H9 (cell line): ENCODE measurements around the gene SLC22A12. TPM values are rescaled to one million over a fixed set of nuclear protein-coding genes. Genes with fewer than 3 reads are reported as not detected.

Source experiments
- DNase-seq: peaks from one replicate; pipeline ENCODE4 v3.0.0-alpha.2; 2017
- H2AFZ ChIP-seq: one replicate; pipeline ENCODE4 v1.6.1; 2013; ENCODE audit warnings: mild to moderate bottlenecking, low read length, control low read depth, moderate library complexity
- H2AK5ac ChIP-seq: 2 replicates; pipeline ENCODE4 v1.6.1; 2013; ENCODE audit warnings: low read length, control low read depth, mixed read lengths; ENCODE audit not compliant: insufficient read length
- H2BK120ac ChIP-seq: one replicate; pipeline ENCODE4 v1.6.1; 2013; ENCODE audit warnings: low read depth, mild to moderate bottlenecking, low read length, control low read depth, inconsistent platforms; ENCODE audit not compliant: poor library complexity, severe bottlenecking
- H2BK12ac ChIP-seq: 2 replicates; pipeline ENCODE4 v1.6.1; 2013; ENCODE audit warnings: low read length, control low read depth, mixed read lengths, low read depth; ENCODE audit not compliant: insufficient read length
- H2BK15ac ChIP-seq: 2 replicates; pipeline ENCODE4 v1.6.1; 2013; ENCODE audit warnings: low read depth, low read length, control low read depth
- H2BK20ac ChIP-seq: one replicate; pipeline ENCODE4 v1.6.1; 2013; ENCODE audit warnings: low read depth, mild to moderate bottlenecking, low read length, control low read depth, inconsistent platforms; ENCODE audit not compliant: poor library complexity, severe bottlenecking
- H2BK5ac ChIP-seq: 2 replicates; pipeline ENCODE4 v1.6.1; 2013; ENCODE audit warnings: low read length, control low read depth, mixed read lengths; ENCODE audit not compliant: insufficient read length
- H3K14ac ChIP-seq: 2 replicates; pipeline ENCODE4 v1.6.1; 2013; ENCODE audit warnings: low read length, control low read depth; ENCODE audit not compliant: insufficient read depth
- H3K18ac ChIP-seq: 2 replicates; pipeline ENCODE4 v1.6.1; 2013; ENCODE audit warnings: low read depth, mild to moderate bottlenecking, mixed read lengths, low read length, control low read depth; ENCODE audit not compliant: insufficient read length
- H3K23ac ChIP-seq: 2 replicates; pipeline ENCODE4 v1.6.1; 2013; ENCODE audit warnings: low read length, control low read depth, mixed read lengths, low read depth; ENCODE audit not compliant: insufficient read length
- H3K23me2 ChIP-seq: 2 replicates; pipeline ENCODE4 v1.6.1; 2013; ENCODE audit warnings: low read depth, mild to moderate bottlenecking, mixed read lengths, low read length, control low read depth; ENCODE audit not compliant: insufficient read length, poor library complexity, severe bottlenecking
- H3K27ac ChIP-seq: 2 replicates; pipeline ENCODE4 v1.5.1; 2013; ENCODE audit warnings: low read length, control low read depth, mixed read lengths, low read depth; ENCODE audit not compliant: insufficient read length
- H3K27me3 ChIP-seq: 2 replicates; pipeline ENCODE4 v1.6.1; 2013; ENCODE audit warnings: low read length, control low read depth, inconsistent platforms; ENCODE audit not compliant: insufficient read depth
- H3K4ac ChIP-seq: 2 replicates; pipeline ENCODE4 v1.6.1; 2013; ENCODE audit warnings: low read depth, mild to moderate bottlenecking, control low read depth, inconsistent platforms, low read length, moderate library complexity
- H3K4me1 ChIP-seq: 2 replicates; pipeline ENCODE4 v1.6.1; 2013; ENCODE audit warnings: low read length, control low read depth, inconsistent platforms; ENCODE audit not compliant: insufficient read depth
- H3K4me2 ChIP-seq: 2 replicates; pipeline ENCODE4 v1.6.1; 2013; ENCODE audit warnings: low read length, control low read depth, mixed read lengths; ENCODE audit not compliant: insufficient read length, insufficient read depth
- H3K56ac ChIP-seq: 2 replicates; pipeline ENCODE4 v1.6.1; 2013; ENCODE audit warnings: low read depth, mild to moderate bottlenecking, mixed read lengths, low read length, control low read depth; ENCODE audit not compliant: insufficient read length
- H3K79me1 ChIP-seq: 2 replicates; pipeline ENCODE4 v1.6.1; 2013; ENCODE audit warnings: low read depth, mild to moderate bottlenecking, moderate library complexity, low read length, control low read depth, inconsistent platforms; ENCODE audit not compliant: insufficient read depth, poor library complexity, severe bottlenecking
- H3K79me2 ChIP-seq: 2 replicates; pipeline ENCODE4 v1.6.1; 2013; ENCODE audit warnings: low read length, control low read depth, inconsistent platforms; ENCODE audit not compliant: insufficient read depth
- H3K9ac ChIP-seq: 2 replicates; pipeline ENCODE4 v1.6.1; 2013; ENCODE audit warnings: low read length, control low read depth, mixed read lengths; ENCODE audit not compliant: insufficient read length; ENCODE audit errors: extremely low read depth
- H3K9me3 ChIP-seq: one replicate; pipeline ENCODE4 v1.6.1; 2013; ENCODE audit warnings: low read depth, low read length, inconsistent platforms; ENCODE audit not compliant: control insufficient read depth
- H3T11ph ChIP-seq: one replicate; pipeline ENCODE4 v1.6.1; 2013; ENCODE audit warnings: mild to moderate bottlenecking, low read length, control low read depth, inconsistent platforms
- H4K20me1 ChIP-seq: one replicate; pipeline ENCODE4 v1.6.1; 2013; ENCODE audit not compliant: control insufficient read depth, insufficient read length, insufficient read depth
- H4K5ac ChIP-seq: 2 replicates; pipeline ENCODE4 v1.6.1; 2013; ENCODE audit warnings: low read depth, mild to moderate bottlenecking, mixed read lengths, low read length, control low read depth; ENCODE audit not compliant: insufficient read length
- H4K8ac ChIP-seq: replicated peaks from 2 replicates; pipeline ENCODE4 v1.6.1; 2013; ENCODE audit warnings: low read length, control low read depth, mixed read lengths, low read depth; ENCODE audit not compliant: insufficient read length
- H4K91ac ChIP-seq: 2 replicates; pipeline ENCODE4 v1.6.1; 2013; ENCODE audit warnings: low read depth, mild to moderate bottlenecking, moderate library complexity, mixed read lengths, low read length, control low read depth; ENCODE audit not compliant: insufficient read length
- H3K27ac Mint-ChIP-seq, 3 experiments: 2 replicates in 2 of 3; 3 replicates in 1 of 3; pipeline ENCODE4 v1.8.0; 2020 to 2021; ENCODE audit warnings: mixed read lengths in 3 of 3, mild to moderate bottlenecking in 1 of 3, moderate library complexity in 1 of 3
- H3K27me3 Mint-ChIP-seq: 2 replicates; pipeline ENCODE4 v1.8.0; 2021; ENCODE audit warnings: low read depth, mild to moderate bottlenecking, moderate library complexity, mixed read lengths
- H3K36me3 Mint-ChIP-seq, 3 experiments: 2 replicates in 2 of 3; 3 replicates in 1 of 3; pipeline ENCODE4 v1.8.0; 2020 to 2021; ENCODE audit warnings: low read depth in 3 of 3, mixed read lengths in 3 of 3; ENCODE audit not compliant: insufficient read depth in 1 of 3
- H3K4me1 Mint-ChIP-seq, 2 experiments: 2 replicates each; pipeline ENCODE4 v1.8.0; 2020; ENCODE audit warnings: mixed read lengths in 2 of 2
- H3K4me3 Mint-ChIP-seq, 2 experiments: 2 replicates in 1 of 2; 3 replicates in 1 of 2; pipeline ENCODE4 v1.8.0; 2020 to 2021; ENCODE audit warnings: mild to moderate bottlenecking in 2 of 2, mixed read lengths in 2 of 2, moderate library complexity in 1 of 2
- H3K9me3 Mint-ChIP-seq, 2 experiments: 2 replicates in 1 of 2; 3 replicates in 1 of 2; pipeline ENCODE4 v1.8.0; 2020; ENCODE audit warnings: mild to moderate bottlenecking in 2 of 2, mixed read lengths in 2 of 2, moderate library complexity in 1 of 2
- CTCF ChIP-seq: fragments of 200-600 bp; sonication (generic); conservative IDR thresholded peaks from 3 replicates; pipeline ENCODE4 v1.8.0; 2021; ENCODE audit warnings: antibody characterized with exemption, mild to moderate bottlenecking
- whole genome bisulfite sequencing: extraction: QIAGEN DNeasy Blood & Tissue Kit; methylation state at CpG from one replicate; pipeline ENCODE4 v1.1.7; 2013; ENCODE audit warnings: missing lambda C conversion rate, low lambda C conversion rate, mixed read lengths; ENCODE audit not compliant: insufficient read length; ENCODE audit errors: extremely low coverage; 5-methylcytosine and 5-hydroxymethylcytosine counted together
- total RNA-seq: library from RNA; stranded (reverse); gene quantifications from 2 replicates; pipeline ENCODE4 v1.2.1, GENCODE V29; 2021

The SLC22A12 gene
- total RNA-seq, 1 experiment from 2014 or later: not detected

GRCh38 chr11:64571410-64572091 is 19.5 kb upstream of the SLC22A12 start:
- Histone ChIP-seq H3K4me1 (no peaks in the 10 kb centered on the region), H2BK5ac (no peak overlapping the region), H4K91ac (no peak overlapping the region), H3K4me2 (no peak overlapping the region), H2BK15ac (no peak overlapping the region), H3T11ph (no peak overlapping the region), H2BK20ac (no peak overlapping the region), H3K14ac (no peak overlapping the region), H3K79me2 (no peaks in the 10 kb centered on the region), H3K18ac (no peak overlapping the region), H3K9ac (no peak overlapping the region), H3K56ac (no peak overlapping the region), H2AK5ac (no peak overlapping the region), H3K23me2 (peaks cover 4% of the 10 kb centered on the region), H3K9me3 (no peaks in the 10 kb centered on the region), H2BK12ac (no peak overlapping the region), H2BK120ac (no peak overlapping the region), H3K79me1 (no peaks in the 10 kb centered on the region), H3K4ac (no peak overlapping the region), H4K20me1 (no peaks in the 10 kb centered on the region), H4K8ac (no peak overlapping the region), H3K27me3 (no peaks in the 10 kb centered on the region), H3K23ac (no peak overlapping the region), H3K27ac (no peak overlapping the region), H2AFZ (no peak overlapping the region), H4K5ac (no peak overlapping the region)
- no peak overlapping the region for H3K4me3 Mint-ChIP-seq
- no peak for TF ChIP-seq CTCF
- peaks cover 14 to 24% of the 10 kb centered on the region in 2 experiments for H3K4me1 Mint-ChIP-seq
- no peaks in the 10 kb centered on the region for H3K36me3 Mint-ChIP-seq
- peak; percentile 18 for DNase-seq
- no peaks in the 10 kb centered on the region for H3K9me3 Mint-ChIP-seq
- H3K27ac Mint-ChIP-seq: peak overlapping the region; percentile 18 to 59 (median 39); a peak in 3 of 7 replicates
- WGBS: no CpG with 5 or more reads among the region's 22 CpGs
- peaks cover 20% of the 10 kb centered on the region for H3K27me3 Mint-ChIP-seq
